Fibroblast of skin of right biceps (primary cell): ENCODE results near the gene AGO3.
"Not testable (repeated sequence)": the region's sequence is repeated elsewhere in the genome, so short reads cannot be mapped to it uniquely, and the experiment has no call there.

ENCODE experiments used
- DNase-seq: peaks from one replicate; pipeline ENCODE4 v3.0.0-alpha.2; 2013

The AGO3 gene

DNA sequence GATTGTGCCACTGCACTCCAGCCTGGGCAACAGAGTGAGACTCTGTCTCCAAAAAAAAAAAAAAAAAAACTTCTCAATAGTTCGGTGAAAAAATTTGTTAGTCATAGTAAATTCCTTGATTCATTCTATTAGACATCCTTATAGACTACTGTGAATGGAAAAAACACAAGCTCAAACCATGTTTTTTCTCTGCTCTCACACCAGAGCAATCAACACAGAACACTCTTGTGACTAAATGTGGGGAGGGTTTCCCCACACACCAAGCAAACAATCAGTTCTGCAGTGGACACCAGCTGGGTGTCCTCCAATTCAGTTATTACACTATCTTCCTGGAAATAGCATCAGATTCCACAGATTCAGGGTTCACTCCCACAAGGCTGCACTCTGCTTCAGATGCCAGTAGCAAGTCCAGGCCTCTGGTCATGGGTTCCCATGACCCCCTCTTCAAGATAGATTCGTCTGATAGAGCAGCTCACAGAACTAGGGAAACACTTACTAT is 83.9 kb downstream of the AGO3 start:
- DNase-seq = no peak

DNA sequence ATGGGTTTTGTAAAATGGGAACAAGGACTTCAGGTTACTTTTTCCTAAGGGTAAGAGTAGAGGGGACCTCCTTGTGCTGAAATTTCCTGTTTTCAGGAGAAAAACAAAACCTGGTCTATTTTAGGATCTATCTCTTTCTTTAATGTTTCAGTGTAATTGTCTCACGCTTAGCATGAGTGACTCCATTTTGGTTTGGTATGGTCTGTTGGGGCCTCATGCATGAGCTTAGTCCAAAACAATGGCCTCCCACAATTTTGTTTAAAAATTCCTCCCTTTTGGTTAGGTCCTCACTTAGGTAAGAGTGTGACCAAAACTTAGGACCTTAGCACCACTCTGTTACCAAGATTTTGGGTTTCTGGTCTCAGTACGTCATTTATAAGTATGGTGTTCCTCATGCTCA is 85.8 kb downstream of the AGO3 start:
- DNase-seq = no peak

DNA sequence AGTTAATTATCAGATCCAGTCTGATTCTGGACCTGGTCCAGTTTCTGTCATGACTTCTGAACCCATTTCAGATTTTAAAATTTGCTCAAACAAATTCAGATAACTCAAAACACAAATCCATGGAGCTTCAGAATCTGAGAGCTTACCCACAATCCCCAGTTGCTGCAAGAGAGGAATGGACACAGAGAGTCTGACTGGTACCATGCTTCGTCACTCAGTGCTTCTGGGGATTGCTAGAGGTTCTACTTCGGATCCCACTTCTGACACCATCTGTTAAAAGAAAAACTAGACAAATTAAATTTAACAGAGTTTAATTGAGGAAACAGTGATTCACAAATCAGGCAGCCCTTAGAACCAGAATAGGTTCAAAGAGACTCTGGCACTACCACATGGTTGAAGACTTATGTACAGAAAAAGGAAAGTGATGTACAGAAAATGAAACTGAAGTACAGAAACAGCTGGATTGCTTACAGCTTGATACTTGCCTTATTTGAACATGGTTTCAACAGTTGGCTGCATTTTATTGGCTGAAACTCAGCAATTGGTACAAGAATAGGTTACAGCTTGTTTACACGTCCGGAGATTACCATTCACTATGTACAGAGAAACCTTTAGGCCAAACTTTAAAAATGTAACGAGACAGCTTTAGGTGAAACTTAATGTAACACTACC is 92.3 kb downstream of the AGO3 start:
- no peak for DNase-seq

DNA sequence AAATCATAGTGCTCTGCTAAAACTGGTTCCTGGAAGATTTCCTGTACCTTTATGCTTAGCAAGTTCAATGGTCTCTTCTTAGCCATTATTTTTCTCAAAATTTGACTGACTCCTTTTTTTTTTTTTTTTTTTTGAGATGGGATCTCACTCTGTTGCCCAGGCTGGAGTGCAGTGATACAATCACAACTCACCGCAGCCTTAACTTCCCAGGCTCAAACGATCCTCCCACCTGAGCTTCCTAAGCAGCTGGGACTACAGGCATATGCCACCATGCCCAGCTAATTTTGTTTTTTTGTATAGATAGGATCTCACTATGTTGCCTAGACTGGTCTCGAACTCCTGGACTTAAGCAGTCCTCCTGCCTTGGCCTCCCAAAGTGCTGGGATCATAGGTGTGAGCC is 93.1 kb downstream of the AGO3 start:
- DNase-seq = not testable (repeated sequence)

DNA sequence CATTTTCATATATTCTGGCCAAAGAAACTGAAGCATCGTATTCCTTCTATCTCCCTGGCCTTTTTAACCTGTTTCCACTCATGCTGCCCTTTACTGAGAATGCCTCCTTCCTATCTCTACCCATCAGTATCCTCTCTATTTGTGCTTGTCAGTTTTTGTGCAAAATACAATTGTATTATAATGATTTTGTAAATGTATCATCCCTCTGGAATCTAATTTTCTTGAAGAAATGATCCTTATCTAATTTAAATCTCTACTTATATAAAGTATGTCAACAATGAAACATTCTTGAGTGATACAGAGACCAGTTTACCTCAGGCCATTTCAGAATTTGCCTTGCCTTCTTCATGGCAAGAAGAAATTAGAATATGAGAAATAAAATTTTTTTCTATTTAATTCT is 93.9 kb downstream of the AGO3 start:
- peak; percentile 3 for DNase-seq

DNA sequence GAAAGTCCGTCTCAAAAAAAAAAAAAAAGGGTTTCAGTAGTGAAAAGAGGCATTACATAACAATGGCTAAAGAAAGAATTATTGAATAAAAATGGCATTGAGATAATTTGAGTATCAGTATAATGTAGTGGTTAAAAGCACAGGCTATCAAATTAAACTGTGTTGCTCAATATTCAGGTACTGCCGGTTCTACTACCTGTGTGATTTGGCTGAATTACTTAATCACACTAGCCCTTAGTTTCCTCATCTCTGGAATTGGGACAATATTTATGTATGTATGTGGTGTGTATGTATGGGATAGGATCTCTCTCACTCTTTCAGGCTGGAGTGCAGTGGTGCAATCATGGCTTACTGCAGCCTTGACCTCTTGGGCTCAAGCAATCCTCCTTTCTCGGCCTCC is 96.9 kb downstream of the AGO3 start:
- DNase-seq = no peak

DNA sequence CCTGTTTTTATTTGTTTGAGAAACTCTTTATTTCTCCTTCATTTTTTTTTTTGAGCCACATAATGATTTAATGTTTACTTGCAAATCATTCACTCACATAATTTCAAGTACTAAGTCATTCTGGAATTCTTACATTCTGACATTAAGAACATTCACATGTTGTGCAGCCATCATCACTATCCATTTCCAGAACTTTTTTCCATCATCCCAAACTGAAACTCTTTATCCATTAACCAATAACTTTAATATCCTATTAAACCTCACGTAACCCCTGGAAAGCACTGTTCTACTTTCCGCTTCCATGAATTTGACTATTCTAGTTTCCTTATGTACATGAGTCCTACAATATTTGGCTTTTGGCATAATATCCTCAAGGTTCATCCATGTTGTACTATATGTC is 100.5 kb downstream of the AGO3 start:
- DNase-seq = no peak

DNA sequence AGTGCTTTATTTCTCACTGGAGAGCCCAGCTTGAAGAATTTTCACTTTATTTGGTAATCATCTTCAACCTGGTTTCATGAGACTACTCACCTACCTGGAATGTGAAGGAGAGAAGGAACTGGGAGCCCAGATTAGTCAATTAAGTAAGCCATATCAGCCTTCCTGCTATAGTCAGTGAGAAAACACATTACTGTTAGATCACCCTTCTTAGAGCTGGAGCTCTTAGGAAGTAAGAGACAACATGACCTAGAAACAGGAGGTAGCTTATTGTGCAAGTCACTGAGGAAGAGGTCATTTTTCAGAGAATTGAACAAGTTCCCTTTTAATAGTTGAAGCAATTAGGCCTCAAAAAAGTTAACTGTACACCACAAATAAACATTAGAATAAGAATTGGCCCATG is 103.8 kb downstream of the AGO3 start:
- peak; percentile 71 for DNase-seq

DNA sequence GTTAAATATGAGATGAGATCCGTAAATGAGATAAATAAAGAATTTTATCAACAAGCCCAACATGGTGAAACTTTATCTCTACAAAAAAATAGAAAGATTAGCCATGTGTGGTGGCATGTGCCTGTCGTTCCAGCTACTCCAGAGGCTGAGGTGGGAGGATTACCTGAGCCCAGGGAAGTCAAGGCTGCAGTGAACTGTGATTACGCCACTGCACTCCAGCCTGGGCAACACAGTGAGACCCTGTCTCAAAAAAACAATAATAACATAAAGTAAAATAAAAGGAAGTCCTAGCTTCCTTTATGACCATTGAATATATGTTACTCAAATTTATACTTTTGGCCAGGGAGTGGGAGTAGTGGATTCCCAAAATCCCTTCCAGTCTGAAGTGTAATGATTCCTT is 104.2 kb downstream of the AGO3 start:
- no peak for DNase-seq

DNA sequence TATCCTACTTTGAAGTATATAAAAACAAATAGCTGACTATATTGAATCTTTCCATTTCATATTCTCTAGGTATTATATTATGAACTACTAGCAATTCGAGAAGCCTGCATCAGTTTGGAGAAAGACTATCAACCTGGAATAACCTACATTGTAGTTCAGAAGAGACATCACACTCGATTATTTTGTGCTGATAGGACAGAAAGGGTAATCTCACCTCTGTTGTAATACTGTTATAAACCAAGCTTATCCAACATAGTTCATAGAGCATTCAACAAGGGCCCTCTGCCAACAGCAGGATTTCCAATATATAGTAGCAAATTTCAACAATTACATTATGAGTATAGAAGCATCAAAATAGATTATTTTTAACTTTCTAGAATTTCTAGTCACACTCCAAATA is 109.3 kb downstream of the AGO3 start:
- no peak for DNase-seq

DNA sequence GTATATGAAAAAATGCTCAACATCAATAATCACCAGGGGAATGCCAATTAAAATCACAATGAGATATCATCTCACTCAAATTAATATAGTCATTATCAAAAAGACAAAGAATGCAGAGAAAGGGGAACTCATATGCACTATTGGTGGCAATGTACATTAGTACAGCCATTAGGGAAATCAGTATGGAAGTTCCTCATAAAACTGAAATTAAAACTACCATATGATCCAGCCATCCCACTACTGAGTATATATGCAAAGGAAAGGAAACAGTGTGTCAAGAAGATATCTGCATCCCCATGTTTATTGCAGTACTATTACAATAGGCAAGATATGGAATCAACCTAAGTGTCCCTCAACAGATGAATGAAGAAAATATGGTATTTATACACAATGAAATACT is 120.9 kb downstream of the AGO3 start:
- DNase-seq = no peak

DNA sequence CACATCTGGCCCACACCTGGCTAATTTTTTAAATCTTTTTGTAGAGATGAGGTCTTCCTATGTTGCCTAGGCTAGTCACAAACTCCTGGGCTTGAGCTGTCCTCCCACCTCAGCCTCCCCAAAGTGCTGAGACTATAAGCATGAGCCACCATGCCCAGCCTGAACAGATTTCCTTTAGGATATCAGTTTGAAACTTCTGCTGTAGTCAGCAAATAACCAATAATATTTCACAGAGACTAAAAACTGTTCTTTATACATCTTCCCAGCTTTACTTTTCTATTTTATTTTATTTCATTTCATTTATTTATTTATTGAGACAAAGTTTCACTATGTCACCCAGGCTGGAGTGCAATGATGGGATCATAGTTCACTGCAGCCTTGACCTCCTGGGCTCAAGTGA is 123.1 kb downstream of the AGO3 start:
- DNase-seq = no peak

DNA sequence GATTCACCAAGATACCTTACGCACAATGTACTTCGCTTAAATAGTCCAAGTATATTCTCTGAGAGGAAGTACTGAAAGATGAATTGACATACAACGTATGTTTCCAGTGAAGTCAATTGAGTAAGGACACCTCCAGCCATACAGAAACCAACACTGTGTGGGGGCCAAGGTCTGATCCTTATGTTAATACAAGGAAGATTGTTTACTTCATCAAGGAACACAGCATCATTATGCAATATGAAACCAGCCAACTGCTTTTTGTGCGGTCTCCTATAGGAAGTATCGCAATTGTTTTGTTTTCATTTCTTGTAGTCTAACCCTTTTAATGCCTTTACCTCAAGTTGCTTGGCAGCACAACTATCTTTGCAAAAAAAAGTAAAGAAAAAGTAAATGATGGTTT is 124.8 kb downstream of the AGO3 start:
- DNase-seq = no peak

DNA sequence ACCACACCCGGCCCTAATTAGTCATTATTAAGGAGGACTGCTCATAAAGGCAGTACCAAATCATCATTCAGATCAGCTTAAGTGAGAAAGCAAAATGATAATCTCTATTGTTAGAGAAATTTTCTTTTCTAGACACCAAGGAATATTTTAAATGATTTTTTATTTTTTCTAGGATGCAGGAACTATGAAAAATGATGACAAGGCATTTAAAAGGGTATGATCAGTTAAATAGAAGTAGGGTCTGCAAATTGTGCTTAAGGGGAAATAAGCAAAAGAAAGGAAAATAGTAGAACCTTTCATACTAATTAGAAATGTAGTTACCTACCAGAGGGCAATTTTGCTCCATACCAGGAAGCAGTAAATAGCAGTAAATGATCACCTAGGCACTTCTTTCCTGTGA is 131.4 kb downstream of the AGO3 start:
- DNase-seq = no peak

DNA sequence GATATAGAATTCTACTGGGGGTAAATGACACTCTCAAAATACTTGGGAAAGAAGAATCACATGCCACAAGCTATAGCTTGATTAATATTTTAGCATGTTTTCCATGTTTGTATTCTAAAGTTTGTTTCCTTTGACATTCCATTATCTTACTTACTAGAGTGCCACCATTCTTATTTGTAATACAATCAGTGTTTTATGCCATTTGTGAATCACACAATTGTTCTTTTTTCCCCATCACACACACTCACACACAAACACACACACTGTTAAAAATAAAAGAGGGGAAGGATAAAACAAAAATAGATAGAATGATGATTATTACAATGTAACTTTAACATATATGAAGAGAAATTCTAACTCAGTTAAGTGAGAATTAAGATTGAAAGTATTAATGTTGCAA is 137.0 kb downstream of the AGO3 start:
- no peak for DNase-seq

DNA sequence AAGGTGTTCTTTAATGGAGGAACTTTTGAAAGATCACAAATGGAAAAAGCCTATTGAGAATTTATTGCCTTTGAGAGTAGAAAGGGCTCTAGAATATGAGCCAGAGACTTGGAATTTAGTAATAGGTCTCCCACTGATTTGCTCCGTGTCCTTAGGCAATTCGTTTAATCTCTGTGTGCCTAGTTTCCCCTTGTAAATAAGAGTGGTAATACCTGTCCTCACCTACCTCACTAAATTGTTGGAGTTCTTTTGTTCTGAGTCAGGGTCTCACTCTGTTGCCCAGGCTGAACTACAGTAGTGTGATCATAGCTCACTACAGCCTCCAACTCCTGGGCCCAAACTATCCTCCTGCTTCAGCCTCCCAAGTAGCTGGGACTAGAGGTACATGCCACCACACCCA is 138.0 kb downstream of the AGO3 start:
- DNase-seq = no peak

DNA sequence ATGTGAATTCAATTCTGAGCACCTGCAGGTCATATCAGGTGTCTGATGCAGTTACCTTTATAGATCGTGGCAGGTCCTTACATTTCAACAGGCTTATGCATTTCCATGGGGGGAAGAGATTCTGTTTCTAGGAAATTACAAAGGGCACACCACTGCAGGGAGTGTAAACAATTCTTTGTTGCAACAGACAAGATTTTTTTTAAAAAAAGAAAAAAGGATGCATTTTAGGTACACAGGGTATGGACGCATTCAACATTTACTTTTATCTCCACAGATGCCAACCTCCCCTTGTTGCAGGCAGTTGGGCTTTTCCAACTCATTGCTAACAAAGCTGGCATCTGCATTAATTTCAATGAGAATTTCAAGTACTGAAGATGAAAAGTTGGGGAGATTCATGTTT is 139.4 kb downstream of the AGO3 start:
- no peak for DNase-seq

DNA sequence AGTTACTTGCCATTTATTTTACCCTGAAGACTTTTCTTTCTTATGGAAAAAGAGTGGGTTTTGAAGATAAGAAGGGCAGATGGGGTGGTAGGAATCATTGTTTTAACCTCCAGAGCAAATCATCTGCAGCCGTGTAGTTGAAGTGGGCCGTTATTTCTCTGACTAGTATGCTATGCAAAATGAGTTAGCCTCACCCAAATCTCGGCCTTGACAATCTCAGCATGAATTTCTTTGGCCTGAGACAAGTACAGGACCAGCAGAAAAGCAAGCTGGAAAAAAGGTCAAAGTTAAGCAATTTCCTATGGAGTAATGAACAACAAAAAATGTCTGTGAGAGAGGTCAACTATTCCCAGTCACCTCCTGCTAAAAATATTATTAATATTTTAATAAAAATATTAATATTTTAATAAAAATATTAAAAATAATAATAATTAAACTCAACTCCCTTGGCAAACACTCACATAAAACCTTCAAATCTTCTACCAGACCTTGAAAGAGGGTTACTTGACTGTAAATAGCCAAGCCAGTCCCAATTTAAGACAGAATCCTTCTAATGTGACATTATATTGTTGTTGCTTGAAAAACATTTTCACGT is 146.2 kb downstream of the AGO3 start:
- no peak for DNase-seq

DNA sequence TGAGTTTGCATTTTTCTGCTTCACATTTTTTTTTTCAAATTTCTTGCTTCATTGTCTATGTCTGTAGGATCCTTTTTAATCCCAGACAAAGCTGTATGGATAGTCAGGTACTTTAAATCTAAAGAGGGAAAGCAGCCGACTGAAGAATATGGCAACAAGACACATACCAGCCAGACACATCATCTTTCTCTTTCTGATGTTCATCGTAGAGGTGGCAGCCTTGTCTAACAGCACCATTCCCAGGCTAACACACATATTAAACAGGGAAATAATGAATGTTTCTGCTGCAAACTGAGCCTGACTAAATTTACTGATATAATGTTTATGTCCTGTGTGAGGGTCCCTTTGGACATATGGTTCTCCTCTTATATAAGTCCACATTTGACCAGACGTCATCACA is 149.3 kb downstream of the AGO3 start:
- no peak for DNase-seq

DNA sequence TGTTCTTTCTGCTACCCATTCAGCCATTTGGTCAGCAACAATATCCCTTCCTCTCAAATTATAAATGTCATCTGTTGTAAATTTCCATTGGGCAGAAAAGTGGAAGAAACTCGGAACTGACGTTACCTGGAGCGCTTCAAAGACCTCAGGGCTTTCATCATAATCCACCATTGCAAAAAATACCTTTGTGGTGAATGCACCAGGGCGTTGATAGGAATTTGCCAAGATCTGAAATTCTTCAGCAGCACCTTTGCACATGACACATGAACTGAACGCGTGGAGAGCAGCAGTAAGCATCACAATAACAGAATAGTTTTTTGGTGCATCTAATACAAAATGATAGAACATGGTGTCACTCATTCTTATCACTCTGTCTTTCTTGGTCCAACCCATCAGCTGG is 149.9 kb downstream of the AGO3 start:
- DNase-seq = no peak

DNA sequence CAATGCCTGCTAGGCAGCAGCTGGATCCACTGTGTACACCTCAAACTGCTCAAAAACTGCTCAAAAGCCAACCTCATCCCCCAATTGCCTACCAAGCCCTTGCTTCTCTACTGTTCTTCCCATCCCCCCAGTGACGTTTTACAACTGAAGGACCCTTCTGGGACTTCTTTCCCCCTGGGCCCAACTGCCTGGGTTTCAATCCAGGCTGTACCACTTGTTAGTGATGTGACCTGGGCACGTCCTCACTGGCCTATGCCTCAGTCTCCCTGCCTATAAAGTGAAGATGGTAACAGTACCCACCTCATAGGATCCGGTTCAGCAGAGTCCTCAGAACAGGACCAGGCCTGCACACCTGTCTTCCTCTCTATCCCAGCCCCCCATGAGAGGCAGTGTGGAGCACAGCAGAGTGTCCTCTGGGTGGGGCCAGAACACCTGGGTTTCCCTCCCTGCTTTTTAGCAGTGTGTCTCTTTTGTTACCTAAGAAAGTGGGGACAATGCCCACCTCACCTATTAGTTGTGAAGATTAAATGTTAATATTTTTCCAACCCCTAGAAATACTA is 151.1 kb downstream of the AGO3 start:
- DNase-seq = no peak

DNA sequence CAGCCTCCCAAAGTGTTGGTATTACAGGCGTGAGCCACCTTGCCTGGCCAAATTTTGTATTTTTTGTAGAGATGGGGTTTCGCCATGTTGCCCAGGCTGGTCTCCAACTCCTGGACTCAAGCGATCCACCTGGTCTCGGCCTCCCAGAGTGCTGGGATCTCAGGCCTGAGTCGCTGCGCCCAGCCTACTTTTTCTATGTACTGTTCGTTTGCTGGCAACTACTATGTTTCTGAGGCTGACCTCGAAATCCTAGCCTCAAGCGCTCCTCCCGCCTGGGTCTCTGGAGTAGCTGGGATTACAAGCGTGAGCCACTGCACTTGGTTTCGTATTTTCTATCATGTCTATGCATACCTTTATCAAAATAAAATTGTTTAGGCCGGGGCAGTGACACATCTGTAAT is 152.3 kb downstream of the AGO3 start:
- no peak for DNase-seq

DNA sequence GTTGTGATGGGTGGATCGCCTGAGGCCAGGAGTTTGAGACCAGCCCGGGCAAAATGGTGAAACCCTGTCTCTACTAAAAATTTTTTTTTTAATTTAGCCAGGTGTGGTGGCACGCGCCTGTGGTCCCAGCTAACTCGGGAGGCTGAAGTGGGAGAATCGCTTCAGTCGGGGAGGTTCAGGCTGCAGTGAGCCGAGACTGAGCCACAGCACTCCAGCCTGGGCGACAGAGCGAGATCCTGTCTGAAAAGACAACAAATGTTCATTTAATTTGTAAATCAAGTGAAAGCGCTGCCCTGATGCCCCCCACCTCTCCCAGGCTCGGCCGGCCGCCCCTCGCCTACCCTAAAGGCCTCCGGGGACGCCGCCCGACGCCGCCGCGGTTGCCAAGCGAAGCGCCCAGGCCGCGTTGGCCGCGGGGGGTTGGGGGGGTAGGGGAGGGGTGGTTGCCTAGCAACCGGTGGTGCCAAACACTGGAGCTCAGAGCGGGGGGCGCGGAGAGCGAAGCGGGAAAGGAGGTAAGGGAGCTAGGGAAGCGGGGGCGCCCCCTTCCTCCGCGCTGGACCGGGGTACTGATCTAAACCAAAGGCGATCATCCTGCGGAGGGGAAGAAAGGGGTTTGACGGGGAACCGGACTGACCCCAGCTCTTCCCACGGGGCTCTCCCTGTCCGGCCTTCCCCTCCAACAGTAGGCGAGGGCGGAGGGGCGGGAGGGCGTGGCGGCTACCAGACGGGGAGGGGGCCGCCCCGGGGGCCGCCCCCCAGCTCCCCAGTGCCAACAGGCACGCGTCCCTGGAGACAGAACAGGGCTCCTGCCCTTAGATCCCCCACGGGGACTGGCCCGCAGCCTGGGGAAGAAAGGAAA is 153.0 kb downstream of the AGO3 start, which contains the start of gene TEKT2:
Gene TEKT2 (plus strand): TSS at position 460 of the 862 bp plus-strand sequence. CDS start 828 bp downstream, outside the sequence.
- DNase-seq = peak; percentile 59
